H1 (cell line): ENCODE data around the gene UNC79. TPM values are rescaled to one million over a fixed set of nuclear protein-coding genes. Genes with fewer than 3 reads are reported as not detected.

Experiments
- CTCF ChIA-PET: fragments of 300-600 bp; sonication (Branson Sonifier 250); formaldehyde crosslinking; loops from one replicate; lab custom pipeline; 2021; ENCODE audit not compliant: partially characterized antibody; lab: Charles Lee
- POLR2A ChIA-PET: fragments of 300-600 bp; sonication (Branson Sonifier 250); formaldehyde crosslinking; loops from one replicate; lab custom pipeline; 2021; ENCODE audit warnings: inconsistent platforms; ENCODE audit not compliant: partially characterized antibody; lab: Charles Lee
- DNase-seq, 2 experiments: peaks; one replicate each; pipeline versions ENCODE4 v3.0.0 to v3.0.0-alpha.2; 2010 to 2022; ENCODE audit warnings: low spot score in 2 of 2, low read depth in 1 of 2, mixed read lengths in 1 of 2
- FAIRE-seq: peaks from 2 replicates; lab custom pipeline; 2011; peaks lifted over from hg19 to GRCh38; lab: Jason Lieb, UNC
- H2AFZ ChIP-seq: 2 replicates; pipeline ENCODE4 v1.8.1; 2012; ENCODE audit warnings: low read length, inconsistent platforms
- H2AK5ac ChIP-seq: 2 replicates; pipeline ENCODE4 v1.6.1; 2013; ENCODE audit warnings: low read depth, low read length
- H2BK120ac ChIP-seq: replicated peaks from 2 replicates; pipeline ENCODE3; 2013; ENCODE audit warnings: low read depth, low read length, inconsistent platforms
- H2BK12ac ChIP-seq: 2 replicates; pipeline ENCODE4 v1.6.1; 2013; ENCODE audit warnings: low read depth, low read length
- H2BK15ac ChIP-seq: 2 replicates; pipeline ENCODE4 v1.6.1; 2013; ENCODE audit warnings: low read length
- H2BK20ac ChIP-seq: 2 replicates; pipeline ENCODE4 v1.6.1; 2013; ENCODE audit warnings: low read length
- H2BK5ac ChIP-seq: 2 replicates; pipeline ENCODE4 v1.6.1; 2013; ENCODE audit warnings: low read depth, low read length
- H3K14ac ChIP-seq: 2 replicates; pipeline ENCODE4 v1.6.1; 2013; ENCODE audit warnings: inconsistent platforms; ENCODE audit not compliant: insufficient read length
- H3K18ac ChIP-seq: 2 replicates; pipeline ENCODE4 v1.6.1; 2013; ENCODE audit warnings: low read length; ENCODE audit errors: extremely low read depth
- H3K23ac ChIP-seq: 2 replicates; pipeline ENCODE4 v1.6.1; 2013; ENCODE audit warnings: inconsistent platforms; ENCODE audit not compliant: insufficient read length
- H3K23me2 ChIP-seq: 2 replicates; pipeline ENCODE4 v1.6.1; 2013; ENCODE audit warnings: low read depth, low read length
- H3K27ac ChIP-seq: 2 replicates; pipeline ENCODE4 v1.6.1; 2011; ENCODE audit warnings: low read depth, low read length, inconsistent platforms
- H3K27me3 ChIP-seq, 4 experiments: replicated peaks in 1 of 4; 1 replicate in 1 of 4; 2 replicates in 3 of 4; pipeline versions ENCODE4 v1.6.1 to v1.8.1; 2011 to 2013; ENCODE audit warnings: low read length in 3 of 4, mild to moderate bottlenecking in 3 of 4, inconsistent platforms in 2 of 4, mixed read lengths in 2 of 4, moderate library complexity in 1 of 4; ENCODE audit not compliant: control insufficient read depth in 3 of 4, insufficient read depth in 3 of 4; ENCODE audit errors: extremely low read depth in 1 of 4
- H3K36me3 ChIP-seq, 4 experiments: 2 replicates each; pipeline versions ENCODE4 v1.6.1 to v1.8.1; 2011 to 2013; ENCODE audit warnings: mild to moderate bottlenecking in 4 of 4, low read length in 3 of 4, moderate library complexity in 2 of 4, control low read depth in 1 of 4, inconsistent platforms in 1 of 4; ENCODE audit not compliant: insufficient read depth in 4 of 4, control insufficient read depth in 2 of 4
- H3K4ac ChIP-seq: replicated peaks from 2 replicates; pipeline ENCODE3; 2013; ENCODE audit warnings: low read length, low read depth, mixed read lengths, inconsistent platforms; ENCODE audit not compliant: insufficient read length
- H3K4me1 ChIP-seq, 4 experiments: replicated peaks in 1 of 4; 1 replicate in 1 of 4; 2 replicates in 3 of 4; pipeline versions ENCODE4 v1.6.1 to v1.8.1; 2011 to 2013; ENCODE audit warnings: low read length in 3 of 4, inconsistent platforms in 2 of 4, mixed read lengths in 1 of 4; ENCODE audit not compliant: insufficient read depth in 4 of 4, control insufficient read depth in 3 of 4
- H3K4me2 ChIP-seq, 2 experiments: 2 replicates each; pipeline versions ENCODE4 v1.6.1 to v1.8.1; 2011 to 2013; ENCODE audit warnings: low read depth in 2 of 2, low read length in 2 of 2, control low read depth in 1 of 2, inconsistent platforms in 1 of 2, mild to moderate bottlenecking in 1 of 2; ENCODE audit not compliant: insufficient read depth in 1 of 2
- H3K4me3 ChIP-seq, 4 experiments: fragments of 200-600, 300-600 bp in 1 of 4; sonication (generic), shearing (Covaris generic), sonication (Bioruptor Twin) in 1 of 4; 2 replicates each; pipeline versions ENCODE4 v1.5.1 to v1.8.1; 2011 to 2016; ENCODE audit warnings: low read length in 4 of 4, low read depth in 3 of 4, control low read depth in 2 of 4, inconsistent platforms in 2 of 4, mild to moderate bottlenecking in 2 of 4, mixed read lengths in 1 of 4, moderate library complexity in 1 of 4; ENCODE audit not compliant: insufficient read depth in 2 of 4; ENCODE audit errors: extremely low read depth in 1 of 4
- H3K56ac ChIP-seq: replicated peaks from 2 replicates; pipeline ENCODE3; 2013; ENCODE audit warnings: low read depth, mild to moderate bottlenecking, mixed read lengths, low read length, inconsistent platforms; ENCODE audit not compliant: insufficient read length
- H3K79me1 ChIP-seq: 2 replicates; pipeline ENCODE4 v1.6.1; 2013; ENCODE audit warnings: low read depth, low read length, control low read depth
- H3K79me2 ChIP-seq, 2 experiments: 2 replicates each; pipeline versions ENCODE4 v1.6.1 to v1.8.1; 2012 to 2013; ENCODE audit warnings: low read length in 2 of 2, mild to moderate bottlenecking in 2 of 2, inconsistent platforms in 1 of 2; ENCODE audit not compliant: insufficient read depth in 2 of 2, control insufficient read depth in 1 of 2
- H3K9ac ChIP-seq, 4 experiments: replicated peaks in 1 of 4; 1 replicate in 1 of 4; 2 replicates in 3 of 4; pipeline versions ENCODE4 v1.6.1 to v1.8.1; 2011 to 2013; ENCODE audit warnings: low read depth in 3 of 4, low read length in 3 of 4, control low read depth in 2 of 4, mild to moderate bottlenecking in 2 of 4, moderate library complexity in 2 of 4, inconsistent platforms in 1 of 4; ENCODE audit errors: extremely low read depth in 1 of 4
- H3K9me3 ChIP-seq, 2 experiments: 2 replicates each; pipeline versions ENCODE4 v1.6.1 to v1.8.1; 2012 to 2013; ENCODE audit warnings: mild to moderate bottlenecking in 2 of 2, moderate library complexity in 2 of 2, control low read depth in 1 of 2, inconsistent platforms in 1 of 2, low read depth in 1 of 2, low read length in 1 of 2, mixed read lengths in 1 of 2; ENCODE audit not compliant: insufficient read depth in 2 of 2
- H4K20me1 ChIP-seq, 2 experiments: replicated peaks in 1 of 2; 2 replicates each; pipeline versions ENCODE3 to v1.8.1; 2011 to 2013; ENCODE audit warnings: inconsistent platforms in 2 of 2, low read length in 2 of 2, mild to moderate bottlenecking in 1 of 2; ENCODE audit not compliant: insufficient read depth in 2 of 2, control insufficient read depth in 1 of 2
- H4K5ac ChIP-seq: 2 replicates; pipeline ENCODE4 v1.6.1; 2013; ENCODE audit warnings: low read length, low read depth, mixed read lengths, inconsistent platforms; ENCODE audit not compliant: insufficient read length
- H4K8ac ChIP-seq: 2 replicates; pipeline ENCODE4 v1.8.0; 2013; ENCODE audit warnings: mild to moderate bottlenecking, moderate library complexity, low read length, inconsistent platforms; ENCODE audit not compliant: insufficient read depth; ENCODE audit errors: extremely low read depth
- H4K91ac ChIP-seq: replicated peaks from 2 replicates; pipeline ENCODE3; 2013; ENCODE audit warnings: low read length, mixed read lengths, inconsistent platforms; ENCODE audit not compliant: insufficient read length
- ASH2L ChIP-seq: fragments of 200-600, 300-600 bp; sonication (generic); IDR thresholded peaks from one replicate; pipeline ENCODE4 v1.7.1; 2017; ENCODE audit warnings: low read length
- ATF2 ChIP-seq: IDR thresholded peaks from 2 replicates; pipeline ENCODE4 v1.6.1; 2012; ENCODE audit warnings: low read length, inconsistent platforms
- BRCA1 ChIP-seq: IDR thresholded peaks from 2 replicates; pipeline ENCODE4 v1.6.1; 2012; ENCODE audit warnings: low read depth, low read length, improper control_type of control experiment
- CEBPB ChIP-seq: IDR thresholded peaks from 2 replicates; pipeline ENCODE4 v1.6.1; 2012; ENCODE audit warnings: low read depth, low read length
- HDAC2 ChIP-seq, 2 experiments: fragments of 300-600 bp in 1 of 2; sonication (generic) in 1 of 2; IDR thresholded peaks; 2 replicates each; pipeline ENCODE4 v1.6.1; 2011 to 2012; ENCODE audit warnings: low read depth in 2 of 2, low read length in 2 of 2, mild to moderate bottlenecking in 2 of 2, moderate library complexity in 2 of 2, borderline replicate concordance in 1 of 2, inconsistent platforms in 1 of 2
- HDAC6 ChIP-seq: IDR thresholded peaks from one replicate; pipeline ENCODE4 v1.7.1; 2012; ENCODE audit warnings: low read depth, mild to moderate bottlenecking, inconsistent platforms, low read length, moderate library complexity
- SAP30 ChIP-seq: fragments of 300-600 bp; sonication (generic); IDR thresholded peaks from 2 replicates; pipeline ENCODE4 v1.7.1; 2012; ENCODE audit warnings: low read length, moderate library complexity, mild to moderate bottlenecking, inconsistent platforms; ENCODE audit not compliant: insufficient read depth, insufficient replicate concordance
- SIN3A ChIP-seq, 2 experiments: IDR thresholded peaks in 1 of 2; conservative IDR thresholded peaks in 1 of 2; 2 replicates each; pipeline ENCODE4 v1.6.1; 2011 to 2012; ENCODE audit warnings: low read length in 2 of 2, improper control_type of control experiment in 1 of 2, low read depth in 1 of 2, mild to moderate bottlenecking in 1 of 2
- SP4 ChIP-seq: IDR thresholded peaks from 2 replicates; pipeline ENCODE4 v1.6.1; 2012; ENCODE audit warnings: low read length, inconsistent platforms
- SUZ12 ChIP-seq: fragments of 200-600 bp; sonication (generic); IDR thresholded peaks from 2 replicates; pipeline ENCODE4 v1.6.1; 2012; ENCODE audit warnings: mild to moderate bottlenecking, inconsistent platforms, low read length, moderate library complexity, mixed read lengths
- TEAD4 ChIP-seq: IDR thresholded peaks from 2 replicates; pipeline ENCODE4 v1.6.1; 2012; ENCODE audit warnings: low read depth, low read length, inconsistent platforms, mixed read lengths
- WGBS, 2 experiments: shearing (Covaris generic) in 1 of 2; methylation state at CpG; one replicate each; pipeline versions ENCODE4 v1.1.6 to v1.1.7; 2013 to 2015; ENCODE audit warnings: low lambda C conversion rate in 2 of 2, mixed read lengths in 2 of 2, inconsistent platforms in 1 of 2, low coverage in 1 of 2, missing lambda C conversion rate in 1 of 2; ENCODE audit not compliant: insufficient replicate concordance in 2 of 2, insufficient coverage in 1 of 2, insufficient read length in 1 of 2; ENCODE audit errors: extremely low coverage in 1 of 2, missing lambda C conversion rate in 1 of 2; 5-methylcytosine and 5-hydroxymethylcytosine counted together
- polyA plus RNA-seq, 7 experiments: library from polyadenylated mRNA; depleted of rRNA in 3 of 7; stranded (reverse) in 5 of 7; unstranded in 2 of 7; fragments of >200 nt in 5 of 7; fragments of 200-250 nt in 2 of 7; gene quantifications; 1 replicate in 5 of 7; 2 replicates in 1 of 7; 4 replicates in 1 of 7; pipeline versions ENCODE4 v1.2.1 to v1.2.3, GENCODE V29; 2011 to 2013; ENCODE audit warnings: missing spikeins in 2 of 7, mixed read lengths in 2 of 7
- total RNA-seq: library from RNA; stranded (reverse); fragmentation: NEBNext Ultra II Directional; extraction: Animal tissue kit (Norgen Biotek cat#: 25700); gene quantifications from 2 replicates; pipeline ENCODE4 v1.2.1, GENCODE V29; 2021

UNC79 gene
- total and polyA plus RNA-seq, 2 of the 8 experiments (the other 6 are each of a cell fraction or from before 2014, with no cell fraction given): 1.8 to 2.3 TPM

GRCh38 chr14:93688239-93688666, 257.5 kb downstream of the UNC79 start:
- peak; percentile 99 for FAIRE-seq
- peak overlapping the region; percentile 88; the same call in 1 of the 2 replicates for H2BK5ac ChIP-seq
- H2BK120ac ChIP-seq: no peak overlapping the region
- no peak overlapping the region for H3K56ac ChIP-seq
- no peaks in the 10 kb centered on the region for H3K9me3 ChIP-seq
- peak overlapping the region; percentile 58 to 68 for H3K4me2 ChIP-seq
- H3K18ac ChIP-seq: peak overlapping the region; percentile 80
- H2BK20ac ChIP-seq: peak overlapping the region; percentile 38; the same call in 1 of the 2 replicates
- DNase-seq: peak; percentile 66 to 85
- no peak overlapping the region for H2AFZ ChIP-seq
- peak overlapping the region in 2 of 4 experiments; percentile 16 to 39; a peak in 3 of 8 replicates for H3K4me3 ChIP-seq
- no peaks in the 10 kb centered on the region for H4K20me1 ChIP-seq
- no peak overlapping the region for H4K8ac ChIP-seq
- H2AK5ac ChIP-seq: peak overlapping the region; percentile 89; the same call in 1 of the 2 replicates
- no peak overlapping the region for H3K4ac ChIP-seq
- H3K4me1 ChIP-seq: peaks cover 8 to 37% (median 22%) of the 10 kb centered on the region in 4 experiments
- H2BK15ac ChIP-seq: no peak overlapping the region
- no peaks in the 10 kb centered on the region; a peak in 1 of 4 replicates for H3K79me2 ChIP-seq
- H3K9ac ChIP-seq: peak overlapping the region in 1 of 4 experiments; percentile 33; a peak in 1 of 7 replicates
- ChIA-PET CTCF (interaction anchor here (0.7 to 4.4 kb wide), 18 partner anchors 8 to 218 kb away, joined by 3 to 47 read pairs (median 5); no protein-coding TSS in a partner anchor), POLR2A (interaction anchor here (1.0 to 1.9 kb wide), 4 partner anchors 12 to 39 kb away, joined by 3 to 7 read pairs (median 4); no protein-coding TSS in a partner anchor)
- no peak overlapping the region for H3K14ac ChIP-seq
- no peaks in the 10 kb centered on the region for H3K79me1 ChIP-seq
- H3K23ac ChIP-seq: no peak overlapping the region
- H4K5ac ChIP-seq: peak overlapping the region; percentile 38
- 6% methylated on average over 5 of the region's 5 CpGs; no CpG with 5 or more reads in 1 of the 2 experiments for WGBS, 2 experiments
- H3K36me3 ChIP-seq: no peaks in the 10 kb centered on the region
- H3K27me3 ChIP-seq: no peaks in the 10 kb centered on the region
- H3K27ac ChIP-seq: peak overlapping the region; percentile 81
- no peak overlapping the region for H4K91ac ChIP-seq
- peak overlapping the region; percentile 99 for H2BK12ac ChIP-seq
- peaks cover 5% of the 10 kb centered on the region for H3K23me2 ChIP-seq
- no peak for TF ChIP-seq SP4
- TF ChIP-seq HDAC6: no peak
- TF ChIP-seq ATF2: 0 out of 2 replicates have a peak, but pooled peaks have one; percentile 74
- TF ChIP-seq ASH2L: peak; percentile 78
- peak in 1 of 2 experiments; percentile 67; a peak in 1 of 4 replicates for TF ChIP-seq SIN3A (conservative IDR thresholded peaks at IDR 0.05 in 1 of 2, IDR thresholded peaks at IDR 0.05 in 1 of 2; ENCODE audit: low read depth in 1 of 2, low read length in 2 of 2)
- TF ChIP-seq CEBPB: no peak
- no peak for TF ChIP-seq SUZ12
- no peak for TF ChIP-seq SAP30
- peak; percentile 91 for TF ChIP-seq TEAD4
- TF ChIP-seq BRCA1: no peak
- TF ChIP-seq HDAC2 (IDR thresholded peaks at IDR 0.05; ENCODE audit: borderline replicate concordance in 1 of 2, low read depth in 2 of 2, low read length in 2 of 2): peak in 1 of 2 experiments; percentile 61; a peak in 1 of 4 replicates
